Mammary epithelial cell (primary cell): ENCODE data around the gene SLC16A12.

Experiments
- CTCF ChIP-seq, 2 donors: IDR thresholded peaks in 1 of 2; conservative IDR thresholded peaks in 1 of 2; 2 replicates each; pipeline ENCODE4 v1.5.1; 2011 to 2012; ENCODE audit warnings: inconsistent platforms in 2 of 2, low read length in 2 of 2, mild to moderate bottlenecking in 2 of 2, control low read depth in 1 of 2, low read depth in 1 of 2; ENCODE audit not compliant: insufficient read depth in 1 of 2; ENCODE audit errors: extremely low read depth in 1 of 2
- EZH2 ChIP-seq: IDR thresholded peaks from 2 replicates; pipeline ENCODE4 v1.6.1; 2012; ENCODE audit warnings: low read length, inconsistent platforms, borderline replicate concordance

GRCh38 chr10:89524279-89524678 lies 11.1 kb downstream of the SLC16A12 start:
- TF ChIP-seq CTCF (conservative IDR thresholded peaks at IDR 0.05 in 1 of 2, IDR thresholded peaks at IDR 0.05 in 1 of 2; ENCODE audit: extremely low read depth in 1 of 2, insufficient read depth in 1 of 2, low read depth in 1 of 2, low read length in 2 of 2) (no peak), EZH2 (no peak)
